A549 (cell line): ENCODE measurements around the gene YWHAB. TPM values are rescaled to one million over a fixed set of nuclear protein-coding genes. Genes with fewer than 3 reads are reported as not detected.

Source experiments
- ATAC-seq, 2 experiments: fragments of 200-7000 bp in 1 of 2; fragments of >200 bp in 1 of 2; cut with Nextera tagmentation in 1 of 2; cut with Tn5 transposase in 1 of 2; 3 replicates each; pipeline versions ENCODE4 v1.8.0 to v1.9.1; 2018 to 2020; ENCODE audit warnings: mild to moderate bottlenecking in 1 of 2, moderate library complexity in 1 of 2
- CTCF ChIA-PET: fragments of 300-600 bp; sonication (Branson Sonifier 250); formaldehyde crosslinking; extraction: SDS; loops from one replicate; lab custom pipeline; 2021; ENCODE audit warnings: antibody characterized with exemption, inconsistent platforms; lab: Yijun Ruan, JAX
- POLR2A ChIA-PET: fragments of 350-600 bp; formaldehyde crosslinking; extraction: SDS; loops from one replicate; lab custom pipeline; 2021; ENCODE audit warnings: antibody characterized with exemption, inconsistent platforms; lab: Yijun Ruan, JAX
- DNase-seq, 2 experiments: peaks; one replicate each; pipeline versions ENCODE4 v3.0.0 to v3.0.0-alpha.2; 2011 to 2016; ENCODE audit warnings: low read depth in 1 of 2, low spot score in 1 of 2
- FAIRE-seq: peaks from 2 replicates; lab custom pipeline; 2011; peaks lifted over from hg19 to GRCh38; lab: Jason Lieb, UNC
- H3K27ac ChIP-seq, 2 experiments: fragments of >200 bp; sonication (Bioruptor Twin); formaldehyde crosslinking; 3 replicates each; pipeline ENCODE4 v1.5.1; 2016 to 2017
- H3K4me1 ChIP-seq: fragments of >200 bp; sonication (Bioruptor Twin); formaldehyde crosslinking; 3 replicates; pipeline ENCODE4 v1.6.1; 2016
- H3K4me2 ChIP-seq: fragments of >200 bp; sonication (Bioruptor Twin); formaldehyde crosslinking; 3 replicates; pipeline ENCODE4 v1.6.1; 2016
- H3K4me3 ChIP-seq: fragments of >200 bp; sonication (Bioruptor Twin); formaldehyde crosslinking; 3 replicates; pipeline ENCODE4 v1.5.1; 2016
- H3K9me3 ChIP-seq: fragments of >200 bp; sonication (Bioruptor Twin); formaldehyde crosslinking; 3 replicates; pipeline ENCODE4 v1.6.1; 2016
- BCL3 ChIP-seq: fragments of >200 bp; sonication (Bioruptor Twin); formaldehyde crosslinking; IDR thresholded peaks from 3 replicates; pipeline ENCODE4 v1.6.1; 2016
- CHD4 ChIP-seq: fragments of 200-600 bp; sonication (generic); IDR thresholded peaks from 2 replicates; pipeline ENCODE4 v1.6.1; 2016; ENCODE audit warnings: antibody characterized with exemption, mild to moderate bottlenecking, borderline replicate concordance
- HOXB13 ChIP-seq: fragments of 250-450 bp; sonication (Bioruptor Pico); IDR thresholded peaks from 2 replicates; pipeline ENCODE4 v1.5.0; 2020; ENCODE audit warnings: low read depth, mild to moderate bottlenecking, moderate library complexity
- KDM1A ChIP-seq: fragments of 200-600 bp; sonication (generic); IDR thresholded peaks from 2 replicates; pipeline ENCODE4 v1.6.1; 2016; ENCODE audit warnings: low read depth, mild to moderate bottlenecking
- MAFK ChIP-seq: fragments of 450-650 bp; IDR thresholded peaks from 2 replicates; pipeline ENCODE4 v1.6.1; 2014; ENCODE audit not compliant: partially characterized antibody
- MAZ ChIP-seq: fragments of 150-350 bp; IDR thresholded peaks from 2 replicates; pipeline ENCODE4 v1.6.1; 2014; ENCODE audit warnings: antibody characterized with exemption, low read depth, low read length, borderline replicate concordance
- MYC ChIP-seq: IDR thresholded peaks from 2 replicates; pipeline ENCODE4 v1.6.1; 2012; ENCODE audit warnings: mild to moderate bottlenecking, inconsistent platforms, low read length, improper control_type of control experiment, borderline replicate concordance
- NR3C1 ChIP-seq: fragments of >200 bp; sonication (Bioruptor Twin); formaldehyde crosslinking; IDR thresholded peaks from 3 replicates; pipeline ENCODE4 v1.6.1; 2017
- PHF8 ChIP-seq: fragments of 200-600 bp; sonication (generic); IDR thresholded peaks from 2 replicates; pipeline ENCODE4 v1.6.1; 2016; ENCODE audit warnings: low read depth, mild to moderate bottlenecking, antibody characterized with exemption, moderate library complexity, borderline replicate concordance
- SMC3 ChIP-seq: fragments of >200 bp; sonication (Bioruptor Twin); formaldehyde crosslinking; IDR thresholded peaks from 3 replicates; pipeline ENCODE4 v1.6.1; 2018; ENCODE audit warnings: inconsistent platforms
- TP53 ChIP-seq: fragments of 250-450 bp; sonication (Bioruptor Pico); IDR thresholded peaks from 2 replicates; pipeline ENCODE4 v1.5.0; 2021; ENCODE audit warnings: mild to moderate bottlenecking, moderate library complexity
- WGBS: methylation state at CpG from one replicate; pipeline ENCODE4 v1.1.6; 2017; ENCODE audit errors: missing lambda C conversion rate; 5-methylcytosine and 5-hydroxymethylcytosine counted together
- polyA plus RNA-seq, 4 experiments: library from polyadenylated mRNA; depleted of rRNA in 3 of 4; stranded (reverse); fragments of >200 nt; fragmentation: RNase III in 1 of 4; extraction: RNeasy Plus Mini Kit Qiagen cat#74134 plus additional on column Dnase treatment in 1 of 4; gene quantifications; 2 replicates in 3 of 4; 3 replicates in 1 of 4; pipeline ENCODE4 v1.2.3, GENCODE V29; 2011 to 2017
- TF ChIP-seq, protein P1 (sequence below): fragments of 250-450 bp; sonication (Bioruptor Pico); IDR thresholded peaks from 2 replicates; pipeline ENCODE4 v1.5.0; 2020; ENCODE audit warnings: low read depth, mild to moderate bottlenecking, moderate library complexity

YWHAB gene
- polyA plus RNA-seq, 2 of the 4 experiments (the other 2 are of a cell fraction), result 163 to 205 TPM

DNA sequence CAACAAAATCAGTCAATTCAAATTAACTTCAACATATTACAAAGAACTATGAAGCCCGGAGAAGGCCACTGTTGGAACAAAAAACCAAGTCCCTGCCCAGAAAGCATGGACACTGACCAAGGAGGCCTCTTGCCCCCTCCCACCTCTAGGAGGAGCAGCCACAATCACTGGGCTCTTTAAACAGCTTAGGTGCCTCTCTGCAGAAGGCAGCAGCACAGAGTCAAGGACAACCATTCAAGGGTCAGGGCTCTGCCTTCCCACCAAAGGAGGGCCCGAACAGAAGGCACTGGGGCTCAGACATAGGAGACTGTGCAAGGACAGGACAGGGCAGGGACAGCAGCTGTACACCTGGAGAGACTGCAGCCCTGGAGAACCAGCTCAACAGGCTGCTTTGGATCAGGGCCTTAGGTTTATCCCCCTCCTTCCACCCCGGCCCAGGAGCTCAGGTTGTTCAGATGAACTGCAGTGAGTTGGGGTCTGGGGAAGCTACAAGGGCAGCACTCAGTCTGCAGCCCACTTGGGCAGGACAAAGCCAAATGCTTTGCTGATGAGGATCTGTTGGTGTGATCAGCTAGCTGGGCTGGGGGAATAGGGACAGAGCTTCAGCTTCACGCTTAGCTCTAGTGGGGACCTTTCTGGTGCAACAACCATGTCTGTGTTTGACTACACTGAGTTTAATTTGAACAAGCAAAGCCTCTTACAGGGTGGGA, 56.9 kb downstream of the YWHAB start (continued):
- TF ChIP-seq MAZ, result no peak

GRCh38 chr20:44943828-44944227, 58.3 kb downstream of the YWHAB start:
- no peaks in the 10 kb centered on the region for H3K4me1 ChIP-seq
- WGBS, result 89% methylated on average over 4 of the region's 4 CpGs
- DNase-seq (no peak), ATAC-seq (no peak), FAIRE-seq (no peak)
- H3K9me3 ChIP-seq, result no peaks in the 10 kb centered on the region
- ChIA-PET POLR2A (interaction anchor here (1.5 kb wide), 1 partner anchor 16 kb away, joined by 4 read pairs; the partner anchor contains the start of gene TOMM34), CTCF (no interaction called here)
- H3K27ac ChIP-seq, result no peak overlapping the region
- H3K4me2 ChIP-seq, result no peak overlapping the region
- no peak overlapping the region for H3K4me3 ChIP-seq
- TF ChIP-seq TP53 (CRISPR knock-in tag) (no peak), MAFK (peak; percentile 23)

GRCh38 chr20:44945261-44945660, 59.8 kb downstream of the YWHAB start:
- ATAC-seq, result no peak
- TF ChIP-seq HOXB13 (no peak), SMC3 (no peak), MYC (no peak), KDM1A (no peak)
- TF ChIP-seq, protein P1, sequence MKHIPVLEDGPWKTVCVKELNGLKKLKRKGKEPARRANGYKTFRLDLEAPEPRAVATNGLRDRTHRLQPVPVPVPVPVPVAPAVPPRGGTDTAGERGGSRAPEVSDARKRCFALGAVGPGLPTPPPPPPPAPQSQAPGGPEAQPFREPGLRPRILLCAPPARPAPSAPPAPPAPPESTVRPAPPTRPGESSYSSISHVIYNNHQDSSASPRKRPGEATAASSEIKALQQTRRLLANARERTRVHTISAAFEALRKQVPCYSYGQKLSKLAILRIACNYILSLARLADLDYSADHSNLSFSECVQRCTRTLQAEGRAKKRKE (CRISPR knock-in tag), result no peak
- TF ChIP-seq, all 56 proteins: peak for 0
- ChIA-PET POLR2A (no interaction called here), CTCF (interaction anchor here (1.0 to 1.1 kb wide), 2 partner anchors 9 to 18 kb away, joined by 3 to 4 read pairs; no protein-coding TSS in a partner anchor)
- H3K4me2 ChIP-seq, result no peak overlapping the region
- H3K9me3 ChIP-seq, result no peaks in the 10 kb centered on the region
- WGBS, result 92% methylated on average over 6 of the region's 6 CpGs
- DNase-seq (no peak), FAIRE-seq (no peak)
- no peak overlapping the region for H3K27ac ChIP-seq
- no peaks in the 10 kb centered on the region for H3K4me1 ChIP-seq
- no peak overlapping the region for H3K4me3 ChIP-seq

DNA sequence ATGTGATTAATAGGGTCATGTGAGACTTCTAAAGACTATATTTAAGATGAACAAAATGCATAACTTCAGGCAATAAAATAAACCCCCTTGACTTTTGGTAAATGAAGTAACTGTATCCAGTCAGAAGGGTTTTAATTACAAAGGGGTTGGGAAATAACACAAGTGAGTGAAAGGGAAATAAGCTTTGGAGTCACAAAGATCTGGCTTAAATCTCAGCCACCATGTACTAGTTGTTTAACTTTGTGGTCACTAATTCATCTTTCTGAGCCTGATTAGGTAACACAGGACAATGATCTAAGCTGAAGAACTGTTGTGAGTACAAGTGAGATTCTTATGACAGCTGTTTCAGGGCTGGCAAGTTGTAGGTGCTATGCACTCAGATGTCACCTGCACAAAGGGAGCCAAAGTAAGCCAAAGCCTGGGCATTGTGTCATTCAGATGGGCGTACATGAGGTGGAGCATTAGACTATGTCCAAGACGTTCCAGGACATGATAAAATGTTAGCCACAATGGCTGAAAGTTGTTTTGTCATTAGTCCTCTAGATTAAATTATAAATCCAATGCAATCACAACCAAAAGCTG, 60.9 kb downstream of the YWHAB start:
- H3K27ac ChIP-seq, result no peak overlapping the region
- WGBS, result 75% methylated on average over 2 of the region's 2 CpGs
- ATAC-seq (no peak), FAIRE-seq (no peak), DNase-seq (no peak)
- no peak overlapping the region for H3K4me2 ChIP-seq
- POLR2A ChIA-PET, result no interaction called here
- no peaks in the 10 kb centered on the region for H3K4me1 ChIP-seq
- no peak overlapping the region for H3K4me3 ChIP-seq
- no peaks in the 10 kb centered on the region for H3K9me3 ChIP-seq
- CTCF ChIA-PET, result interaction anchor here (1.0 to 1.7 kb wide), 4 partner anchors 9 to 28 kb away, joined by 3 to 4 read pairs (median 4); no protein-coding TSS in a partner anchor
- no peak for TF ChIP-seq HOXB13

- no peak overlapping the region for H3K27ac ChIP-seq
- WGBS, result 92% methylated on average over 5 of the region's 5 CpGs
- no peak for DNase-seq
- no peak for FAIRE-seq
- TF ChIP-seq NR3C1 (no peak), MYC (no peak), BCL3 (no peak), CHD4 (no peak), HOXB13 (no peak), PHF8 (no peak), KDM1A (no peak)
- TF ChIP-seq, protein P1 (CRISPR knock-in tag), result no peak
- H3K4me3 ChIP-seq, result no peak overlapping the region
- ChIA-PET POLR2A (no interaction called here), CTCF (interaction anchor here (1.2 to 2.0 kb wide), 4 partner anchors 10 to 30 kb away, joined by 3 to 6 read pairs (median 4); partner anchors contain the start of gene TOMM34)
- no peaks in the 10 kb centered on the region for H3K9me3 ChIP-seq
- ATAC-seq, result no peak
- H3K4me2 ChIP-seq, result no peak overlapping the region
- no peaks in the 10 kb centered on the region for H3K4me1 ChIP-seq
Observed at GRCh38 chr20:44948107-44948506, 62.6 kb downstream of the YWHAB start.
